Panc1 (cell line): ENCODE results near the gene TMCC1. TPM values are rescaled to one million over a fixed set of nuclear protein-coding genes. Genes with fewer than 3 reads are reported as not detected.

Experiments
- ATAC-seq: fragments of 200-7000 bp; cut with Tn5 transposase; 2 replicates; pipeline ENCODE4 v1.9.1; 2020; ENCODE audit warnings: mild to moderate bottlenecking, moderate library complexity
- BruUV-seq: library from RNA; stranded (reverse); fragments of 400-500 nt; replicated peaks from 2 replicates; lab custom pipeline; 2021; lab: Mats Ljungman, UMichigan
- CTCF ChIA-PET: fragments of 300-600 bp; sonication (Branson Sonifier 250); formaldehyde crosslinking; loops from one replicate; lab custom pipeline; 2022; ENCODE audit warnings: antibody characterized with exemption; lab: Charles Lee
- POLR2A ChIA-PET: fragments of 300-600 bp; sonication (Branson Sonifier 250); formaldehyde crosslinking; loops from one replicate; lab custom pipeline; 2022; ENCODE audit warnings: antibody characterized with exemption; lab: Charles Lee
- DNase-seq: peaks from one replicate; pipeline ENCODE4 v3.0.0-alpha.2; 2010; ENCODE audit warnings: low read depth, low spot score
- H3K27ac ChIP-seq: 2 replicates; pipeline ENCODE4 v1.5.1; 2011; ENCODE audit warnings: mild to moderate bottlenecking, low read length, inconsistent platforms
- H3K27me3 ChIP-seq: fragments of 200-500 bp; sonication (Bioruptor generic); 2 replicates; pipeline ENCODE4 v1.6.0; 2014; ENCODE audit warnings: low read length, inconsistent platforms; ENCODE audit not compliant: control insufficient read depth, insufficient read depth
- H3K36me3 ChIP-seq: fragments of 200-500 bp; sonication (Bioruptor generic); 2 replicates; pipeline ENCODE4 v1.5.1; 2014; ENCODE audit warnings: inconsistent platforms, mild to moderate bottlenecking, low read length, moderate library complexity; ENCODE audit not compliant: control insufficient read depth, insufficient read depth
- H3K4me1 ChIP-seq: 2 replicates; pipeline ENCODE4 v1.5.1; 2011; ENCODE audit warnings: inconsistent platforms, mild to moderate bottlenecking, low read length, moderate library complexity; ENCODE audit not compliant: control insufficient read depth, insufficient read depth
- H3K4me3 ChIP-seq, 2 experiments: 2 replicates each; pipeline ENCODE4 v1.5.1; 2011 to 2012; ENCODE audit warnings: low read depth in 2 of 2, low read length in 2 of 2, mild to moderate bottlenecking in 2 of 2, inconsistent platforms in 1 of 2, moderate library complexity in 1 of 2
- H3K9me3 ChIP-seq: fragments of 200-500 bp; sonication (Bioruptor generic); 2 replicates; pipeline ENCODE4 v1.5.1; 2014; ENCODE audit warnings: low read depth, mild to moderate bottlenecking, inconsistent platforms, low read length, moderate library complexity; ENCODE audit not compliant: control insufficient read depth, insufficient read depth
- CTCF ChIP-seq: fragments of 450-650 bp; IDR thresholded peaks from 2 replicates; pipeline ENCODE4 v1.5.1; 2017; ENCODE audit warnings: mild to moderate bottlenecking
- POLR2AphosphoS5 ChIP-seq: IDR thresholded peaks from 2 replicates; pipeline ENCODE4 v1.6.1; 2012; ENCODE audit warnings: mild to moderate bottlenecking, low read depth, low read length, moderate library complexity
- SIN3A ChIP-seq: IDR thresholded peaks from 2 replicates; pipeline ENCODE4 v1.6.1; 2012; ENCODE audit warnings: low read depth, mild to moderate bottlenecking, low read length, moderate library complexity, borderline replicate concordance; ENCODE audit not compliant: insufficient read depth
- TCF7L2 ChIP-seq: IDR thresholded peaks from 2 replicates; pipeline ENCODE4 v1.6.1; 2011; ENCODE audit warnings: mild to moderate bottlenecking, low read depth, low read length, inconsistent platforms
- in situ Hi-C: cut with HindIII; loops from 2 replicates; pipeline ENCODE4 v1.10.0; 2016; ENCODE audit warnings: low sequenced_read_pairs, low pct_unique_long_range_greater_than_20kb
- intact Hi-C: fragments of 100-400 bp; cut with micrococcal nuclease; formaldehyde crosslinking; loops from one replicate; pipeline ENCODE4 v1.10.0; 2022; ENCODE audit not compliant: unreplicated experiment
- total RNA-seq: library from RNA; stranded (reverse); gene quantifications from one replicate; pipeline ENCODE4 v1.2.1, GENCODE V29; 2021; ENCODE audit not compliant: unreplicated experiment
- TF ChIP-seq, protein P1 (sequence below), 2 experiments: IDR thresholded peaks; 2 replicates each; pipeline ENCODE4 v1.6.1; 2011 to 2012; ENCODE audit warnings: low read depth in 2 of 2, control low read depth in 1 of 2, low read length in 1 of 2, mild to moderate bottlenecking in 1 of 2, moderate library complexity in 1 of 2; ENCODE audit not compliant: insufficient read depth in 1 of 2

The TMCC1 gene
- total RNA-seq, 1 experiment from 2014 or later, result 33.2 TPM

DNA sequence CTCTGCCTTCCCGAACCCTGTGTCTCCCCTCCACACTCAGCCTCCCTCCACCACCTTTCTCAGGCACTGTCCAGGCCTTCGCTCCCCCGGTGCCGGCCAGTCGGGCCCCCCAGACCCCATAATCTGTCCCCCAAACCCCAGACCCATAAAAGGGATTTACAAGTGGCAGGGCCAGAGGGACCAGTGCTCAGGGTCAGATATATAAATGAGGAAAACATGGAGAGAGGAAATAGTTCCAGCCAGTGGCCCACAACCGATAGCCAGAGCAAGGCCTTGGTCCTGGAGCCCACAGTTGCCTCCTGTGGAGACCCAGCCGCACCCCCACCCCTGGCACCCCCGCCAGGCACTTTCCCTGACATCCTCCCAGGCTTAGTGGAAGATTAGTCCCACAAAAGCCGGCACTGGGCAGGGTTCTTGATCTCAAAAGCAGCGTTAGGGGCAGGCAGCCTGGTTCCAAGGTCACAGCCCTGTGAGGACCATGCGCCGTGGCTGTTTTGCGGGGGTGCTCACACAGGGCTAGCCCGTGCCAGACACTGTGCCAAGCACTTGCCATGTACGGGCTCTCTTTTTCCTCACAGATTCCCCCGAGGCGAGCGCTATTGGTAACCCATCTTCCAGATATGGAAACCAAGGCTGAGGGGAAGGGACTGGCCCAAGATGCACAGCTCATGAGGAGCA, 286.0 kb downstream of the TMCC1 start:
- Histone ChIP-seq H3K4me1 (peaks cover 50% of the 10 kb centered on the region), H3K27ac (peak overlapping the region; percentile 85), H3K4me3 (peak overlapping the region; percentile 49 to 63), H3K9me3 (no peaks in the 10 kb centered on the region), H3K27me3 (no peaks in the 10 kb centered on the region), H3K36me3 (no peaks in the 10 kb centered on the region)
- intact Hi-C loops, result no loop called here
- BruUV-seq, result no TSS peak
- DNase-seq (no peak), ATAC-seq (no peak)
- POLR2A ChIA-PET, result interaction anchor here (0.5 kb wide), 1 partner anchor 53 kb away, joined by 3 read pairs; no protein-coding TSS in a partner anchor
- in situ Hi-C loops, result no loop called here
- TF ChIP-seq TCF7L2 (no peak), CTCF (no peak), POLR2AphosphoS5 (no peak), SIN3A (no peak)
- TF ChIP-seq, protein P1, sequence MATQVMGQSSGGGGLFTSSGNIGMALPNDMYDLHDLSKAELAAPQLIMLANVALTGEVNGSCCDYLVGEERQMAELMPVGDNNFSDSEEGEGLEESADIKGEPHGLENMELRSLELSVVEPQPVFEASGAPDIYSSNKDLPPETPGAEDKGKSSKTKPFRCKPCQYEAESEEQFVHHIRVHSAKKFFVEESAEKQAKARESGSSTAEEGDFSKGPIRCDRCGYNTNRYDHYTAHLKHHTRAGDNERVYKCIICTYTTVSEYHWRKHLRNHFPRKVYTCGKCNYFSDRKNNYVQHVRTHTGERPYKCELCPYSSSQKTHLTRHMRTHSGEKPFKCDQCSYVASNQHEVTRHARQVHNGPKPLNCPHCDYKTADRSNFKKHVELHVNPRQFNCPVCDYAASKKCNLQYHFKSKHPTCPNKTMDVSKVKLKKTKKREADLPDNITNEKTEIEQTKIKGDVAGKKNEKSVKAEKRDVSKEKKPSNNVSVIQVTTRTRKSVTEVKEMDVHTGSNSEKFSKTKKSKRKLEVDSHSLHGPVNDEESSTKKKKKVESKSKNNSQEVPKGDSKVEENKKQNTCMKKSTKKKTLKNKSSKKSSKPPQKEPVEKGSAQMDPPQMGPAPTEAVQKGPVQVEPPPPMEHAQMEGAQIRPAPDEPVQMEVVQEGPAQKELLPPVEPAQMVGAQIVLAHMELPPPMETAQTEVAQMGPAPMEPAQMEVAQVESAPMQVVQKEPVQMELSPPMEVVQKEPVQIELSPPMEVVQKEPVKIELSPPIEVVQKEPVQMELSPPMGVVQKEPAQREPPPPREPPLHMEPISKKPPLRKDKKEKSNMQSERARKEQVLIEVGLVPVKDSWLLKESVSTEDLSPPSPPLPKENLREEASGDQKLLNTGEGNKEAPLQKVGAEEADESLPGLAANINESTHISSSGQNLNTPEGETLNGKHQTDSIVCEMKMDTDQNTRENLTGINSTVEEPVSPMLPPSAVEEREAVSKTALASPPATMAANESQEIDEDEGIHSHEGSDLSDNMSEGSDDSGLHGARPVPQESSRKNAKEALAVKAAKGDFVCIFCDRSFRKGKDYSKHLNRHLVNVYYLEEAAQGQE (IDR thresholded peaks at IDR 0.05; ENCODE audit: insufficient read depth in 1 of 2, low read depth in 2 of 2, low read length in 1 of 2), result no peak
- CTCF ChIA-PET, result interaction anchor here (1.4 to 1.5 kb wide), 2 partner anchors 13 to 117 kb away, joined by 3 to 5 read pairs; no protein-coding TSS in a partner anchor

DNA sequence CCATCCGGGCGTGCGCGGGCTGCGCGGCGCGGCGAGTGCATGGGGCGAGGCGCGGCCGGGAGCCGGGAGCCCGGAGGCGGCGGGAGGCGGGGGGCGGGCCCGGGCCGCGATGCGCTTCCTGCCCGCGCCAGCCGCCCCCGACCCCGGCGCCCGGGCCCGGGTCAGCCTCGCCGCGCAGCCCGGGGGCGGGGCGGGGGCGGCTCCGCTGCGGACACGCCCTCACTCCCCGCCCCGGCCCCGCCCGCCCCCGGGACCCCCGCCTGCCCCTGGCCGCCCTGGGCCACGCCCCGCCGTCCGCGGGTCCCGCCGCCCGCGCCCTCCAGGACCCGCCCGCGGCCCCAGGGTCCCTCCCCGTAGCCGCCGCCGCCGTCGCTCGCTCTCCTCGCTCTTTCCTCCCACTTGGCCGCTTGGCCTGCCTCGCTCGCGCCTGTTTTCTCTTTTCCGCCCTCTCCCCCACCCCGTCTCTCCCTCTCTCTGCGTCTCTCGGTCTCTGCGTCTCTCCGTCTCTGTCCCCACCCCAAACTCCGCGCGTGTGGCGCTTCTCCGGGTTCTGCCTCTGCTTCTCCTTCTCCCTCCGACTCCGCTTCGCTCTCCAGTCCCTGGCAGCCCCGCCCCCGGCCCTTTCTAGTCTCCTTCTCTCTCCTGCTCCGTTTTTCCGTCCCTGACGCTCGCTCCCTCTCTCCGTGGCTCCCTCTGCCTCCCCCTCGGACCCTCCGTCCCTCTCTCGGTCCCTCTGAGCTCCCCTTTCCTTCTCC, 286.7 kb downstream of the TMCC1 start, which contains the start of gene PLXND1:
Gene PLXND1 (minus strand): TSS at position 41 of the 755 bp plus-strand sequence. CDS start 37 bp downstream, at position 4.
- intact Hi-C loops, result no loop called here
- TF ChIP-seq, protein P1 (IDR thresholded peaks at IDR 0.05; ENCODE audit: insufficient read depth in 1 of 2, low read depth in 2 of 2, low read length in 1 of 2), result no peak
- TF ChIP-seq SIN3A (no peak), TCF7L2 (no peak), CTCF (no peak), POLR2AphosphoS5 (peak; percentile 61; the same call in 1 of the 2 replicates)
- Histone ChIP-seq H3K4me1 (peaks cover 51% of the 10 kb centered on the region), H3K27ac (peak within 1 kb of the TSS; percentile 85), H3K36me3 (no peaks in the 10 kb centered on the region), H3K27me3 (no peaks in the 10 kb centered on the region), H3K4me3 (peak within 1 kb of the TSS; percentile 57 to 92), H3K9me3 (no peaks in the 10 kb centered on the region)
- POLR2A ChIA-PET, result interaction anchor here (0.5 kb wide), 1 partner anchor 53 kb away, joined by 3 read pairs; no protein-coding TSS in a partner anchor
- no TSS peak for BruUV-seq
- CTCF ChIA-PET, result no interaction called here
- DNase-seq (no peak), ATAC-seq (peak; percentile 75)
- in situ Hi-C loops, result no loop called here
